ENCODE results near the gene STAT3. TPM values are rescaled to one million over a fixed set of nuclear protein-coding genes. Genes with fewer than 3 reads are reported as not detected.

Gene STAT3
- total and polyA plus RNA-seq, 9 of the 15 experiments (the other 6 are each of a cell fraction or from before 2014, with no cell fraction given) = 90.0 to 179 (median 114) TPM

DNA sequence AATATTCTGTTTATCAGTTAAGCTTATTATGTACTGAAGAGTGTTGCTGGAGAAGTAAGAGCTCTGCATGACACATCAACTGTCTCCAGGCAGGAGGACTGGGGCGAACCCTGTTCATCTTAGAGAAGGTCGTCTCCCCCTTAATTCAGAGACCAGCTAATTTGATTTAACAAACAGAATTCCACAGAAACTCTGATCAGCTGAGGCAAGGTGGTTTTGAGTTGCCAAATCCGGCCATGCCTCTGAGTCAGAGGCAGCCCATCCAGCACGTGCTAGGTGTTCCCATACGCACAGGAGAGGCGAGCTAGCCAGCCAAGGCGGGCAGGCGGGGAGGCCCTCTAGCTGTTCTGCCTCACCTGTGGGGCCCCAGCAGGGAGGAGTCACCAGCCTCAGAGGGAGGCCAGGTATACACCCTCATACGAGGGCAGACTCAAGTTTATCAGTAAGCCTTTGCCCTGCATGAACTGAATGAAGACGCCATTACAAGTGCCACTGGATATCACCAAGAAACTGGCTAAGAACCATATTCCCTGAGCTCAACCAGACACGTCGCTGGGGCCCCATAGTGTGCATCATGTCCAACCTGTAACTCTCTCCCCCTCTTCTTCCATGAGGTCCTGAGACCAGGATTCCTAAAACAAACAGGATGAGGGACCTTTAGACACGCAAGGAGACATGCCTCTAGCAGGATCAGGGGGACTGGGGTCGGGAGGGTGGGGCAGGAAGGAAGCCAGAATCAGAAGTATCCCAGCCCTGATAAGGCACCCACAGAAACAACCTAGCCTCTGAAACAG, 74.3 kb downstream of the STAT3 start (continued):
- TF ChIP-seq, protein P1, sequence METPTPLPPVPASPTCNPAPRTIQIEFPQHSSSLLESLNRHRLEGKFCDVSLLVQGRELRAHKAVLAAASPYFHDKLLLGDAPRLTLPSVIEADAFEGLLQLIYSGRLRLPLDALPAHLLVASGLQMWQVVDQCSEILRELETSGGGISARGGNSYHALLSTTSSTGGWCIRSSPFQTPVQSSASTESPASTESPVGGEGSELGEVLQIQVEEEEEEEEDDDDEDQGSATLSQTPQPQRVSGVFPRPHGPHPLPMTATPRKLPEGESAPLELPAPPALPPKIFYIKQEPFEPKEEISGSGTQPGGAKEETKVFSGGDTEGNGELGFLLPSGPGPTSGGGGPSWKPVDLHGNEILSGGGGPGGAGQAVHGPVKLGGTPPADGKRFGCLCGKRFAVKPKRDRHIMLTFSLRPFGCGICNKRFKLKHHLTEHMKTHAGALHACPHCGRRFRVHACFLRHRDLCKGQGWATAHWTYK (CRISPR knock-in tag; IDR thresholded peaks at IDR 0.05) = peak; percentile 72; the same call in 1 of the 2 replicates
- TF ChIP-seq TOE1 (IDR thresholded peaks at IDR 0.05; ENCODE audit: borderline replicate concordance) = no peak
- no peak for TF ChIP-seq TOE1 (CRISPR knock-in tag; IDR thresholded peaks at IDR 0.05; ENCODE audit: borderline replicate concordance, low read depth)
- no peak for TF ChIP-seq RFX1 (IDR thresholded peaks at IDR 0.05)
- TF ChIP-seq SNIP1 (IDR thresholded peaks at IDR 0.05; ENCODE audit: low read depth) = no peak
- TF ChIP-seq CXXC5 (CRISPR knock-in tag; IDR thresholded peaks at IDR 0.05) = peak; percentile 72
- TF ChIP-seq NEUROD1 (IDR thresholded peaks at IDR 0.05; ENCODE audit: borderline replicate concordance, low read depth, low read length, partially characterized antibody) = peak; percentile 38
- 0 out of 2 replicates have a peak, but pooled peaks have one; percentile 15 for TF ChIP-seq HMG20A (CRISPR knock-in tag; conservative IDR thresholded peaks at IDR 0.05)
- TF ChIP-seq BMI1 (IDR thresholded peaks at IDR 0.05; ENCODE audit: low read length) = no peak
- no peak for TF ChIP-seq ILK (tag; IDR thresholded peaks at IDR 0.05; ENCODE audit: borderline replicate concordance, low read depth)
- TF ChIP-seq FUS (optimal IDR thresholded peaks at IDR 0.05; ENCODE audit: low read depth, low read length) = no peak
- 0 out of 2 replicates have a peak, but pooled peaks have one; percentile 32 for TF ChIP-seq HDAC2 (IDR thresholded peaks at IDR 0.05)
- TF ChIP-seq TAL1 (IDR thresholded peaks at IDR 0.05) = 0 out of 2 replicates have a peak, but pooled peaks have one; percentile 5
- TF ChIP-seq ZZZ3 (IDR thresholded peaks at IDR 0.05) = no peak
- TF ChIP-seq CBFB (CRISPR knock-in tag; IDR thresholded peaks at IDR 0.05) = no peak
- TF ChIP-seq HDAC1 (IDR thresholded peaks at IDR 0.05) = no peak
- TF ChIP-seq ZFP30 (CRISPR knock-in tag; IDR thresholded peaks at IDR 0.05; ENCODE audit: borderline replicate concordance) = no peak
- no peak for TF ChIP-seq CC2D1A (IDR thresholded peaks at IDR 0.05)
- TF ChIP-seq, protein P2, sequence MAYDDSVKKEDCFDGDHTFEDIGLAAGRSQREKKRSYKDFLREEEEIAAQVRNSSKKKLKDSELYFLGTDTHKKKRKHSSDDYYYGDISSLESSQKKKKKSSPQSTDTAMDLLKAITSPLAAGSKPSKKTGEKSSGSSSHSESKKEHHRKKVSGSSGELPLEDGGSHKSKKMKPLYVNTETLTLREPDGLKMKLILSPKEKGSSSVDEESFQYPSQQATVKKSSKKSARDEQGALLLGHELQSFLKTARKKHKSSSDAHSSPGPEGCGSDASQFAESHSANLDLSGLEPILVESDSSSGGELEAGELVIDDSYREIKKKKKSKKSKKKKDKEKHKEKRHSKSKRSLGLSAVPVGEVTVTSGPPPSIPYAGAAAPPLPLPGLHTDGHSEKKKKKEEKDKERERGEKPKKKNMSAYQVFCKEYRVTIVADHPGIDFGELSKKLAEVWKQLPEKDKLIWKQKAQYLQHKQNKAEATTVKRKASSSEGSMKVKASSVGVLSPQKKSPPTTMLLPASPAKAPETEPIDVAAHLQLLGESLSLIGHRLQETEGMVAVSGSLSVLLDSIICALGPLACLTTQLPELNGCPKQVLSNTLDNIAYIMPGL (CRISPR knock-in tag; IDR thresholded peaks at IDR 0.05) = no peak
- TF ChIP-seq PHB2 (IDR thresholded peaks at IDR 0.05; ENCODE audit: low read depth) = no peak
- TF ChIP-seq, protein P3, sequence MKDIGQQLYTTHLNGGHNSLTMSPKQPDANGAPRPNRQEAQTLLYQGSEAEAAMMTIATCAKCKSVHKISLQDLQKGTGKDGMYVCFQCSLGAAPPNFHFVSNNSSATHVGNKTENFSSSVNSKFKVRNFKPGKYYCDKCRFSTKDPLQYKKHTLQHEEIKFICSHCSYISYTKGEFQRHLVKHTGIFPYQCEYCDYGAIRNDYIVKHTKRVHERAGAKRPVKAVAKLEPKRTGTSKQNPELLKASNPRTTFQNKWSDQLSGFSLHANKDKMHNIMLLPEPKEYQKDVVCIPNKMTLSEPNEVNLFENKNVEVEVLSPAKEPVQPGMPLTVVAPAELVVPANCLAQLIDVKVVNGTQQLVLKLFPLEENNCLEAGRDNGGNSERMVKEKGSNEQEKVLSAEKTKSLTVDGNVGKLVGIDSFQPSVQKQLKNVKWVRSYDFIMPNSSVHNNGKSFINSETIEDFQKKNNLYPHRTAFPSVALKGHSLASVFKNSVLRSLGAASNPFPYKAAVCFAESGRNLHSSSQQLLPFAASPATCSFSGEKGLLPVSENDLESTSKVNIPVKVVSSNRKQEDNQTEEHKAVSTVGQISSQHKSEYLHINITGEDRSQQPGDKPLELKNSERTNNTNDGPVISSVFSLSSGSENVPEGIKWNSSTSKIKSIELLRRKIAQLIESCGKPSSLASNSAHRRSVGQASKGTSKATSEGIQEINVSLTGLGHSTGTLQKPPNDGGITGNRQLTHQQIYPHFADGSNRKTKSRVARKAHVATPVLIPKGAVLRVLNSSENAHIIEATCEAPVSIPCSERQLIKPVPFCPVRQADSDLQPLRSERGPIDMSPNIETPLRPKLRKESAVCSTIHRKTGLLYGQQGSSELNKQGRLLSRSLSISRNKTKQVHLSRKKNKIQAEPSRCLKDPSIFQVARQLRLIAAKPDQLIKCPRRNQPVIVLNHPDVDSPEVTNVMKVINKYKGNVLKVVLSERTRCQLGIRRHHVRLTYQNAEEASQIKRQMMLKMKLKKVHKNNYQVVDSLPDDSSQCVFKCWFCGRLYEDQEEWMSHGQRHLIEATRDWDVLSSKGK (CRISPR knock-in tag; IDR thresholded peaks at IDR 0.05) = no peak
- no peak for TF ChIP-seq RHOXF2B (CRISPR knock-in tag; conservative IDR thresholded peaks at IDR 0.05)
